Non-pigmented ciliary epithelial cell (primary cell): ENCODE measurements around the gene LARP6.
A peak's percentile ranks its signal among the peaks of the same experiment; 100 is the strongest.
"Not testable (repeated sequence)": the region's sequence is repeated elsewhere in the genome, so short reads cannot be mapped to it uniquely, and the experiment has no call there.

Experiments used
- DNase-seq: peaks from one replicate; pipeline ENCODE4 v3.0.0-alpha.2; 2010; ENCODE audit warnings: low read depth

Gene LARP6

DNA sequence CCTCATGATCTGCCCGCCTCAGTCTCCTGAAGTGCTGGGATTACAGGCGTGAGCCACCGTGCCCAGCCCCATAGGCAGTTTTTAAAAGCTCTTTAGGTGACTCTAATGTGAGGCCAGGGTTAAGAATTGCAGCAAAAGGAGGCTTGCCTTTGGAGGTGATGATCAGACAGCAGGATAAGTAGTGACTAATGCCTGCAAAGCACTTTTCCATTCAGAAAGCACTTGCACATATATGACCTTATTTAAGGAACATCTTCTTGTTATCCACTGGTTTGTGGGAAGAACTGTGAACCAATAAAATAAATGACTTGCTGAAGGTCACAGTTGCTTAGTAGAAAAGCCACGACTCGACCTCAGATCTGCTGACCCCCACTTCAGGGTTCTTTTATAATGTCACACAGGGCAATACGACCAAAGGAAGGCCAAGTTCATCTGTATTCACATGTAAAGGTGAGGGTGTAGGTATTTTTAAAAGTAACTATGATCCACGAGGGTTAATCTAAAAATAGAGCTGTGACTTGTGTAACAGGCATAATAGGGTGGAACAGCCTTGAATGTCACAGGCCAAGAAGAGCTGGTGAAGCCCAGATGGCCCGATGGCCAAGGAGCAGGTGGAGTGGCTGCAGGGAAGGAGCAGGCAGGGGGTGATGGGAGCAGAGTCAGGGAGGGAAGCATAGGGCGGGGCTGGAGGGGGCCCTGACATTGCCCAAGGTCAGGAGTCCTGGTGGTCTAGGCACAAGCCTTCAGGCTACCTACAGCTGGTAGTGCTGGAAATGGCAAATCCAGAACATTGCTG, 24.4 kb downstream of the LARP6 start:
- DNase-seq = no peak

DNA sequence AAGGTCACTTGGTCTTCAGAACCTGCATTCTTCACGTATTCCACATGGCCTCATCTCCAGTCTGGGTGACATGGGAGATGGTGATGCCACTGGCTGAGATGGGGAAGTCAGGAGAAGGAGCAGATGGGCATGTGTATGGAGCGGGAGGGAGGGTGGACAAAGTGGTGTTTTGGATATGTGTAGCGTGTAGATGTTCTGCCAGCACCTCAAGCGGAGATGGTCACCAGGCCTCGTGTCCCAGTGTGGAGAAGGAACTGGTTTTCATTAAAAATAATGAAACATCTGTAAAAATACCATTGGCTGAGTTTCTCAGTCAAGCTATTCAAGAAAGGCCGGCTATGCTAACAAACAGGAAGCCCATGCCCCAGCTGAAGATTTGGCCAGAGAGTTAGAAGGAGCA, 26.2 kb downstream of the LARP6 start:
- DNase-seq = no peak

DNA sequence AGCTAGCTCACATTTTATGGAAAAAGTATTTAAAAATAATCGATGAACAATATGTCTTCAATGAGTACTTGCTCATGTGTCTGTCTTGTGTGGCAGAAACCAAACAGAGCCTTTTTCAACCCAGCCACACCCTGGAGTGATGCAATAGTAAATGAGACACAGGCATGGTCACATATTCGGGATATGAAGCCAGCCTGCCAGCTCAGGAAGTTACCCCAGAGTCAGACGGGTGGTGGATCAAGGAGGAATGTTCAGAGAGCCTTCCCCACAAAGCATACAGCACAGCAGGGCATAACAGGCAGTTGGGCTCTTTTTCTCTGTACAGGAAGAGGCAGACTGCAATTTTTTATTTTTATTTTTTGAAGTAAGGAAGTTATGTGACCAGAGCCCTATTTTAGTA, 27.3 kb downstream of the LARP6 start:
- peak; percentile 57 for DNase-seq

DNA sequence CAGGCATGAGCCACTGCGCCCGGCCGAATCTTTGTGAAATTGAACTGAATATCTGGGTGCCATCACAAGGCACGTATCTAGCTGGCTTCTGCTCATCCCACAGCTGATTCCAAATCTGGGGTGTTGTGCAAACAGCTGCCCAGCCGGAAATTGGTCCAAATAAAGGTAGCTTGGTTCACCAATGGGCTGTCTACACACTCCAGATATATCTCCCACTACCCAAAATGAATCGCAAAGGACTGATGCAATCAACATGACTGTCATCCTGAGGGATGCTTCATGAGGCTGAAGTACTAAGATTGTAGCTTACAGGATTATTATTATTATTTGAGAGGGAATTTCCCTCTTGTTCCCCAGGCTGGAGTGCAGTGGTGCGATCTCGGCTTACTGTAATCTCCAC, 28.1 kb downstream of the LARP6 start:
- no peak for DNase-seq

DNA sequence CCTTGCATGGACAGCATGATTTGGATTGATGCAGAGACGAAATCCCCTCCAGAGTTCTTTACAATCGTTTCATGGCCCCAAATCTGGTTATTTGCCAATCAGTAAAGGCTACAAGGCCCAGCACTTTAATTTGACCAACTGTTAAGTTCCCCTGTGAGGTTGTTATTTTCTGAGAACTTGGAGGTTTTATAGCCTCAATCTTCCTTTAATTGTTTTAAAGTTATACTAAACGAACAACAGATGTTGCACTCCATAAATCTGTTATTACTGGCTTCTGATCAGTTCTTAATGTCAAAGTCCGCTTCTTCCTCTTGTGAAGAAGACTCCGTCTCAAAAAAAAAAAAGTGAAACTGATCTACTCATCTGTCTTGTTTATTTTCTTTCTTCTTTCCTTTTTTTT, 30.8 kb downstream of the LARP6 start:
- DNase-seq = no peak

DNA sequence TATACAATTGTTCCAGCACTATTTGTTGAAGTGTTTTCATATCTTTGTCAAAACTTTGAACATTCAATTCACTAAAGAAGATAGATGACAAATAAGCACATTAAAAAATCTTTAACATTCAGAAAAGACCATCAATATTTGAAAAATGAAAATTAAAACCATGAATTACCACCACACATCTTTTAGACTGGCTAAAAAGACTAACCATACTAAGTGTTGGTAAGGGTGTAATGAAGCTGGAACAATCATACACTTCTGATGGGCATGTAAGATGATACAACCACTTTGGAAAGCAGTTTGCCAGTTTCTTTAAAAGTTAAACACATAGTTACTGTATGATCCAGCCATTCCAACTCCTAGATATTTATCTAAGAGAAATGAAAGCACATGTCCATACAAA, 33.7 kb downstream of the LARP6 start:
- no peak for DNase-seq

DNA sequence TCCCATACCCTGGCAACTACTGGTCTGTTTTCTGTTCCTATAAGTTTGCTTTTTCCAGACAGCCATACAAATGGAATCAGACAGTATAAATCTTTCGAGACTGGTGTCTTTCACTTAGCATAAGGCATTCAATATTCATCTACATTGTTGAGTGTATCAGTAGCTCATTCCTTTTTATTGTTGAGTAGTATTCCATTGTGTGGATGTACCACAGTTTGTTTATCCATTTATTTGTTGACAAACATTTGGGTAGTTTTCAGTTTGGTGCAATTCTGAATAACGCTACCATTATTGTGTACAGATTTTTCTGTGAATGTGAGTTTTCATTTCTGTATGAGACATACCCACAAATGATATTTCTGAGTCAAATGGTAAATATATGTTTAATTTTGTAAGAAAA, 35.4 kb downstream of the LARP6 start:
- DNase-seq = no peak

DNA sequence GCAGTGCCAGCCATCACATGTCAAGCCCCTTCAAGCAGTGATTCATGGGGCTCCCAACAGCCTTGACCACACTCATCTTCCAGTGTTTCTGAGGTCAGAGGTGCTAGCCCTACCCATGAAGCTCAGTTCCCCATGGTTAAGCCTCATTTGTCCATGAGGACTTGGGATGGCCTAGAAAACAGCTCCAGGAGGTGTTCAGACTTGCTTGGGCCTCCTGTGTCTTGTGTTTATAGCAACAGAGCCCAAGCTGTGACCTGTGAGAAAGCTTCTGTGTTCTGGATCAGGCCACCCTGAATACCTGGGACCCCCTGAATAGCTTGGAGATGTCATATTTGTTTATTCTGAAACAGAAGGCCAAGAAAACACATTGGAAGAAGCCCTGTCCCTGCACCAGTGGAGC, 36.7 kb downstream of the LARP6 start:
- DNase-seq = no peak

DNA sequence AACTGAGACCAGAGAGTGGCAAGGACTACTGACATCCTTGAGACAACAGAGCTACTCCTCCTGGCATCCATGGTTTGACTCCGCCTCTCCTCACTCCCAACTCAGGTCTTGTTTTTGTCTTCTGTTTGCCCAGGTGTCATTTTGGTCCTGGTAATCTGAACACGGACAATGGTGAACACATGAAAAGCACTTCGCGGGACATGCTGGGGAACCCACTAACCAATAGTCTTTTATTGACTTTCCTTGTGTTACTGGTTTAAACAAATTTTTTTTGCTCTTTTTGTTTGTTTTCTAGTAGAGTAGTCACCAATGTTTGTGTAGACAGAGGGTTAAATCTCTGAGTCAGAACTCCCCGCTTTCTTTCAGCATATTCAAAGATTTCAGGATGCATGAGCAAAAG, 38.4 kb downstream of the LARP6 start:
- no peak for DNase-seq

DNA sequence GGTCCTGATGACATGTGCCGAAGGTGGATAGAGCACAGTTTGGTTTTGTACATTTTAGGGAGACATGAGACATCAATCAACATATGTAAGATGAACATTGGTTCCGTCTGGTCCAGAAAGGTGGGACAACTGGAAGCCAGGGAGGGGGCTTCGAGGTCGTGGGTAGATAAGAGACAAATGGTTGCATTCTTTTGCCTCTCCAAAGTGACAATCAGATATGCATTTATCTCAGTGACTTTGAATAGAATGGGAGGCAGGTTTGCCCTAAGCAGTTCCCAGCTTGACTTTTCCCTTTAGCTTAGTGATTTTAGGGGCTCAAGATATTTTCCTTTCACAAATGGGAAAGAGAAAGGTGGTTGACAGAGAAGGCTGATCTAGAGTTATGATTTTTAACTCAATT, 38.9 kb downstream of the LARP6 start:
- not testable (repeated sequence) for DNase-seq

DNA sequence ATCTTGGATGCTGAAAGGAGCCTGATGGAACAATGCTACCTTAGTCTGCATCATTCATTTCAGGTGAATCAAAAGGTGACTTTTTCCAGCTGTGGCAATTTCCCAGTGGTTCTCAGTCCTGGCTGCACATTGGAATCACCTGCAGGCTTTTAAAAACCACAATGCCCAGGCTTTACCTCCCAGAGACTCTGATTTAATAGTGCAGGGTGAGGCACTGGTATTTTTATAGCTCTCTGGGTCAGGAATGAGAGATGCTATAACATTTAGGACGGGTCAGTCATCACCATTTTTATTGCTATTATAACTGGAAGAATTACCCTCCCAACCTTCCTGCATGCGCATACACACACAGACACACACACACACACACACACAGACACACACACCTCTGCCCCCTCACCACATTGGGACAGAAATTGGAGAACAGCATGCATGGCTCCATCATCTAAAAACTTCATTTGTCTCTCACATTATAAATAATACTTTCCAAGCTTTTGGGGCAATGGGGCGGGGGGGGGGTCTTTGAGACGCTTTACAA, 41.1 kb downstream of the LARP6 start:
- no peak for DNase-seq

DNA sequence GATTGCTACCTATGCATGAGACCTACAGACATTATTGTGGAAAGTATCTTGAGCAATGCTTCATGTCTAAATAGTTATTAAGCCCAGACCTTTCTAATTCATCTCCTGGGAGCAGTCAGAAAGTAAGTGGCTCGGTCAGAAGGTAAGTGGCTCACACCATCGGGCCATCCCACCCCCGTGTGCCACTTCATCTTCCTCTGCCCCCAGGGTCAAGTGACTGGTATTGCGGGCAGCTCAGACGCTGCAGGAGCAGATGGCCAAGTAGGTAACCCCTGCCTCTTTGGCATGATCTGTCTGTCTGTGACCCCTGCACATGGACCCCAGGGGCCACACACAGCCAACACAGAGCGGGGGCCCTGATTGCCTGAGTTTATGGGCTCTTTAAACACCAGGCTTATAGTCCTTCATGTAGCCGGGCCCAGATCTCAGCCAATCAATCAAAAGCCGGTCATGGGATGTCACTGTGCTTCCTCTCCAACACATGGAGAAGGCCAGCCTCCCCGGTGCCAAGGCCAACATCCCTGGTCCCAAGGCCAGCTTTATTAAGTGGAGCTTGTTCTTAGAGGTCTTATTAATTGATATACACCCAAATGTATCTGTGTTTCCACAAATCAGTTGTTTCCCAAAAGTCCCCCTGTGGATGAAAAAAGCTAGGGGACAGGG, 42.9 kb downstream of the LARP6 start:
- DNase-seq = no peak

DNA sequence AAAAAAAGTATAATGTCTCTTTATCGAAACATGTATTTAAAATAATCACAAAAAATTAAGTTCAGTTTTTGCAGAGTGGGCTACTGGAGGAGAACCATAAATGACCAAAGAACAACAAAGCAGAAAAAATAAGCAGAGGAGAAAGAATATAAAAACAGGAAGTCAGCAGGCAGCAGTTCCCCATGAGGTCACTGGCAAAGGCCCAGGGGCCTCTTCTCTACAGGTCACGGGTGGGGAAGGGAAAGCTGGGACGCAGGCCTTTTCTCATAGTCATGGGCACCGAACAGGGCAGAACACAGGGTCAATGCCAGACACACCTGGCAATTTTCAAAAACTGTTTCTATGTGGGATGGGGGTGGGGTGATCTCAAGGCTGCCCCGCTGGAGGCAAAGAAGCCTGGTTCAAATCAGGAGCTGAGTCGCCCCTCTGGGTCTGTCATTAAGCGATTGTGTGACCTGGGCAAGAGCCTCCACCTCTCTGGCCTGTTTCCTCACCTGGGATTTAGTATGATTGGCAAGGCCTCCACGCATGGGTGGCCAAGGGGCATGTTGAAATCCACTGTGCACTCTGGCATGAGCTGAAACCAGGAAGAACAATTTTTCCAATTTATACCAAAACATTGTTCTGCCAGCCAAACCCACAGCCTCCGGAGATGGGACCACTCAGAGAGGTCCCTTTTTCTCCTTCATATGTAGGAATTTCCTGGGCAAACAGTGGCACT, 46.8 kb downstream of the LARP6 start:
- no peak for DNase-seq

DNA sequence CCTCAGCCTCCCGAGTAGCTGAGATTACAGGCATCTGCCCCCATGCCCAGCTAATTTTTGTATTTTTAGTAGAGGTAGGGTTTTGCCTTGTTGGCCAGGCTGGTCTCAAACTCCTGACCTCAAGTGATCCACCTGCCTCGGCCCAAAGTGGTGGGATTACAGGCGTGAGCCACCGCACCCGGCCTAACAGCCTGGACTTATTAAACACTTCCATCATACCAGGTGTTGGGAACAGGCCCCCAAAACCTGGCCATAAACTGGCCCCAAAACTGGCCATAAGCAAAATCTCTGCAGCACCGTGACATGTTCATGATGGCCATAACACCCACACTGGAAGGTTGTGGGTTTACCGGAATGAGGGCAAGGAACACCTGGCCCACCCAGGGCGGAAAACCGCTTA, 49.6 kb downstream of the LARP6 start:
- DNase-seq = not testable (repeated sequence)

DNA sequence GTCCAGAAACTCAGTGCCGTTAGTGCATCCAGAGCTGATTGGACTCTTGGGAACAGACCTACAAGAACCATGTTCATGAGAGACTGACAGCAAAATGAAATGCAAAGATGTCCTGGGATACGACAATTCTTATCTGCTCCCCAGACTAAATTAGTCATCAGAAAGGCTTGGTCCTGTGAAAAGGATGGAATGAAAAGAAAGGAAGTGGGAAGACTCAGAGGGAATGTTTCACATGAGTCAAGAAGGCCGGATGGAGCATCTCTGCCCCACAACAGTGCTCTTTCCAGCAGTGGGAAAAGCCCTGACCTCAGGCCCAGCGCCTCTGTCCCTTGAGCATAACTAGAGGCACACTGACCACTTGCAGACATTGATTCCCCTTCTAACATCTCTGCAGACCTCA, 51.3 kb downstream of the LARP6 start:
- no peak for DNase-seq

DNA sequence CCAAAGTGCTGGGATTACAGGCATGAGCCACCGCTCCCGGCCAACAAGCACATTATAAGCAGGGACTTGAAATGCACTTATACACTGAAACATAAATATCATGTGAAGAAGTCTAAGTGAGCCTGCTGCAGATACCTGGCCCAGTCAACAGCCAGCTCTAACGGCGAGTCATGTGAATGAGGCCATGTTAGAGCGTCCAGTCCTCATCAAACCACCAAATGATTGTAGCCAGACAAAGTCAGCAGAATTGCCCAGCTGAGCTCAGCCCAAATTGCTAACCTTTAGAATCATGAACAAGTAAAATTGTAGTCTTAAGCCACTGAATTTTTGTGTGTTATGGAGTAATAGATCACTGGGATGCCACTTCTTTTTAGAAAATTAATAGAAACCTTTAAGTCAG, 52.8 kb downstream of the LARP6 start:
- no peak for DNase-seq

DNA sequence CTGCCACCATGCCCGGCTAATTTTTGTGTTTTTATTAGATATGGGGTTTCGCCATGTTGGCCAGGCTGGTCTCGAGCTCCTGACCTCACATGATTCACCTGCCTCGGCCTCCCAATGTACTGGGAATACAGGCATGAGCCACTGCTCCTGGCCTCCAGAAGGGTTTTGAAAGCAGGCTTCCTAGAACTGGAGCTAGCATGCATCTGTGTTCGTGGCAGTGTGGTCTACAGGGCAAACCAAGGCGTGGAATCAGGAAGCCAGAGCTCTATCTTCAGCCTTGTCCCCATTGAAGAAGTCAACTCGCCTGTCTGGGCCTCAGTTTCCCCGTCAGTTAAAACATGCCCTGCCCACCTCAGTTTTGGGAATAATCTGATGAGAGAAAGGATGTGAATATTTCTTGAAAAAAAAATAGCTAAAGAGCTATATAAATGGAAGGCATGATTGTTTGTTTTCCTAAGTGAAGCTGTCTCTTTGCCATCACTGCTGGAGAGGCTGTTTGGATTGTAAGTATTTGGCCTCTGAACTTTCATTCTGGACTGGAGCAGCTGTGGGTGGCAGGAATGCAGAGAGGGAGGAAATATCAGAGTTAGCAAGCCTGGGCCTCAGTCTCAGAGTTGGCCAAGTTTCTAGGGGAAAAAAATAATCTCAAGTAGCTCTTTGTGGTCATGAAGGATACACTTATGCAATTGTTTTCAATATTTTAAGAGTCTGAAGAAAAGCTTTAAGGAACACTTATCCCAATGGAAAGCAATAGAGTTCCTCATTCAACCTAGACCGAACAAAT, 54.1 kb downstream of the LARP6 start:
- peak; percentile 91 for DNase-seq

DNA sequence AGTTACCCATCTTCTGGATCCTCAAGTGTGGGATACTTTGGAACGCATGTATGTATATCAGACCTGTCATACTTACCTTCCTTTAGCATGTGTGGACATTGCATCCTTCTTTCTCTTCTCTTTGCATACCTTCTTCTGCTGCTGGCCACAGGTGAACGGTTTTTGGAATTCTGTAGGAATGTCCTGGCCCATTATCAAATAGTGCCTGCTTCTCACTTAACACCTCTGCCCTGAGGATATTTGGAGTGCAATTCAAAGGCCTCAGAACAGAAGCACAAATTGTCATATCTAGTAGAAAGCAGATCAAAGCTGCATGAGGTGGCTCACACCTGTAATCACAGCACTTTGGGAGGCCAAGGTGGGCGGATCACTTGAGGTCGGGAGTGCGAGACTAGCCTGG, 56.5 kb downstream of the LARP6 start:
- no peak for DNase-seq

DNA sequence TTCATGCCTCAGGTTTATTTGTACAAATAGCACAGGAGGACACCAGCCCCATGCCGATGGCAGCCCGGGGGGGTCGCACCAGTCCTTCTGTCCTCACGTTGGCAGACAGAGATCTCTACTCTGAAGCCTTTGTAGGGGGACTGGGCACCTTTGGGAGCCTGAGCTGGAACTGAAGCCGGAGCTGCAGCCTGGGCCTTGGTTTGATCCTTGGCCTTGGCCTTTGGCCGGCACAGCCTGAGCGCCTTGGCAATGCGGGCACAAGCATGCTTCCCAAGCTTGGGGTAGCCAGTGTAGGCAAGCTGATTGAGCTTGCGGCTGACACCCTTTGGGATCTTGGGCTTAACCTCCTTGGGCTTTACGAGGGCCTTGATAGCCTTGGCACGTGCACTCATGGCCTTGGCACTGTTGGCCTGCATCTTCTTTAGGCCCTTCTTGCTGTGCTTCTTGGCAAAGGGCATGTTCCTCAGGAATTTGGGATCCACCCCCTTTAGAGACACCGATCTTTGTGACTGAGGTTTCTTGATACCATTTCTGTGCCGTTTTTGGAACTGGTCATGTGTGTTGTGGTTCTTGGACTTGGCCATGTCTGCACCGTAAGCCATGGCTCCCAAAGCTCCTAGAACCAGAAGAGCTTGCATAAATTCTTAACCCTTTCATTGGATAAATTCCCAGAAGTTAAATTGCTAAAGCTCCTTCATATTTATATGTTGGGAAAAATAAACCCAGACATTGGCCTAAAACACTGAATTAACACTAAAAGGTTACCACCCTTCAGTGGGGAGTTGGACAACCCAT, 57.2 kb downstream of the LARP6 start:
- DNase-seq = no peak

DNA sequence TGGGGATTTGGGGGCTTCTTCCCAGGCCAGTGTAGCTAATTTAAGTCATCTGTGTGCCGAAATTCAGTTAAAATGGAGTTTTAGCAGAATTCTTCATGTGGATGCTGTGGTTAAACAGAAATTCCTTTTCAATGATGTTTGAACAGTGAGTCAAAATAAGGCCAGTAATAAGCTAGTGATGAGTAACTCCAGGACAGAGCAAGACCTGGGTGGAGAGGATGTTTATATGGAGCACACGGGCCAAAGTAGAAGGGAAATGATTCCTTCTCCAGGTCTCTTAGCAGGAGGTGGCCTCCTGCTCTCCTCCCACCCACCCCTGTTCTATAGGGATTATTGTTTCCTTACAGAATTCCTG, 58.7 kb downstream of the LARP6 start:
- DNase-seq = peak; percentile 92

DNA sequence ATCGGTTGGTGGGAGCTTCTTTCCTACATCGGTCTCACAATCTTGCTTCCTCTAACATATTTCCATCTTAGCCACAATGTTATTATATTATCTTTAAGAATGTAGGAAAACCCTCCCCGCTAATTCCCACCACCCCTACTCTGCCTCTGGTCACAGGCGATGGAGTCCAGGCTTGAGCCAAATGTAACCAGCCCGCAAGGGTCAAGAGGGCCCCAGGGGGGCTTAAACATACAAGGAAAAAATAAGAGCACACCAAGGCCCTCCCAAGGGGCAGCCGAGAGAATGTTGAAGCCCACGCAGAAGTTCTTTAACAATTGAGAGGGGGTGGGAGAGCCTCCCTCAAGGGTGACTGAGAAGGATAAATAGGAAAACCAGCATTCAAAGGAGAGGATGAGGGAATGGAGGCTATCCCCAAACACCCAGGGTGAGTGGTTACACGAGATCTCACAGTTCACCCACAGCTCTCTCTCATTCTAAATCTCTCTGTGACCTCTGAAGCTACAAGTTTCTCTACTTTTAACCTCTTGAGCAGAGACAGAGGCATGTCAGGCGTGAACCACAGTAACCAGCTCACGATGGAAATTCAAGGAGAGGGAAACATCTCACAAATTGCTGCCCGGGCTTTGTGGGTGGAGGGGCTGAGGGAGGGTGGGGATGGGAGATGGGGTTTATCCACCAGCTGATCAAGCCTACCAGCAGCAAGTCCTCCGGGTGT, 59.2 kb downstream of the LARP6 start:
- no peak for DNase-seq
